HUES6 (cell line): ENCODE data around the gene GRM4.

Experiments
- H3K27ac ChIP-seq: 2 replicates; pipeline ENCODE4 v1.7.0; 2013; ENCODE audit warnings: low read depth, mild to moderate bottlenecking, low read length, inconsistent platforms
- H3K27me3 ChIP-seq: 2 replicates; pipeline ENCODE4 v1.6.1; 2013; ENCODE audit warnings: low read length; ENCODE audit not compliant: control insufficient read depth, insufficient read depth
- H3K36me3 ChIP-seq: 2 replicates; pipeline ENCODE4 v1.6.1; 2013; ENCODE audit warnings: low read length; ENCODE audit not compliant: control insufficient read depth, insufficient read depth
- H3K4me1 ChIP-seq: 2 replicates; pipeline ENCODE4 v1.6.1; 2013; ENCODE audit warnings: low read length; ENCODE audit not compliant: control insufficient read depth, insufficient read depth
- H3K4me3 ChIP-seq: 2 replicates; pipeline ENCODE4 v1.5.1; 2013; ENCODE audit warnings: low read depth, low read length
- H3K9ac ChIP-seq: one replicate; pipeline ENCODE4 v1.6.1; 2013; ENCODE audit warnings: mild to moderate bottlenecking, low read length
- H3K9me3 ChIP-seq: 2 replicates; pipeline ENCODE4 v1.6.1; 2013; ENCODE audit warnings: low read depth, low read length; ENCODE audit not compliant: control insufficient read depth, insufficient read depth

The GRM4 gene

GRCh38 chr6:34080357-34080756 lies 65.5 kb downstream of the GRM4 start:
- no peaks in the 10 kb centered on the region for H3K27me3 ChIP-seq
- H3K27ac ChIP-seq = no peak overlapping the region
- H3K4me3 ChIP-seq = no peak overlapping the region
- no peaks in the 10 kb centered on the region for H3K36me3 ChIP-seq
- no peaks in the 10 kb centered on the region for H3K9me3 ChIP-seq
- peaks cover 29% of the 10 kb centered on the region; the same call in 1 of the 2 replicates for H3K4me1 ChIP-seq
- H3K9ac ChIP-seq = no peak overlapping the region

- Histone ChIP-seq H3K36me3 (no peaks in the 10 kb centered on the region), H3K27me3 (no peaks in the 10 kb centered on the region), H3K4me1 (peaks cover 28% of the 10 kb centered on the region; the same call in 1 of the 2 replicates), H3K4me3 (no peak overlapping the region), H3K9ac (no peak overlapping the region), H3K27ac (no peak overlapping the region), H3K9me3 (no peaks in the 10 kb centered on the region)
Observed at GRCh38 chr6:34079899-34080298, 66.0 kb downstream of the GRM4 start.

DNA sequence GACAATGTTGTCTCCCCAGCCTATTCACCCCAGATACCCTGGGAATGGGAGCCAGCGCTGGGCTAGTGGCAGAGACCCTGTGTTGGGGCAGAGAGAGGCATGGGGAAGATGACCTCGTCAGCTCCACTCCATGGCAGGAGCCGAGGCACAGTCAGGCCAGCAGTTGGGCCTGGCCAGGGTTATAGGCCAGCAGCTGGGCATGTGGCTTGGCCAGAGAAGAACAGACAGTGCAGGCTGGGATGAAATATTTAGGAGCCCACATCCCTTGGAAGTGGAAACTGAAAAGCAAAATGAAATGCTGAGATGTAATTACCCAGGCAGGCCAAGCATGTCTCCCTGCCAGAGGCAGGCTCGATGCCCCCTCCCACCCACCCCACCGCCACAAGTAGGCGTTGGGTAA lies 70.0 kb downstream of the GRM4 start:
- Histone ChIP-seq H3K9me3 (no peaks in the 10 kb centered on the region; the same call in 1 of the 2 replicates), H3K4me1 (peaks cover 16% of the 10 kb centered on the region; the same call in 1 of the 2 replicates)

DNA sequence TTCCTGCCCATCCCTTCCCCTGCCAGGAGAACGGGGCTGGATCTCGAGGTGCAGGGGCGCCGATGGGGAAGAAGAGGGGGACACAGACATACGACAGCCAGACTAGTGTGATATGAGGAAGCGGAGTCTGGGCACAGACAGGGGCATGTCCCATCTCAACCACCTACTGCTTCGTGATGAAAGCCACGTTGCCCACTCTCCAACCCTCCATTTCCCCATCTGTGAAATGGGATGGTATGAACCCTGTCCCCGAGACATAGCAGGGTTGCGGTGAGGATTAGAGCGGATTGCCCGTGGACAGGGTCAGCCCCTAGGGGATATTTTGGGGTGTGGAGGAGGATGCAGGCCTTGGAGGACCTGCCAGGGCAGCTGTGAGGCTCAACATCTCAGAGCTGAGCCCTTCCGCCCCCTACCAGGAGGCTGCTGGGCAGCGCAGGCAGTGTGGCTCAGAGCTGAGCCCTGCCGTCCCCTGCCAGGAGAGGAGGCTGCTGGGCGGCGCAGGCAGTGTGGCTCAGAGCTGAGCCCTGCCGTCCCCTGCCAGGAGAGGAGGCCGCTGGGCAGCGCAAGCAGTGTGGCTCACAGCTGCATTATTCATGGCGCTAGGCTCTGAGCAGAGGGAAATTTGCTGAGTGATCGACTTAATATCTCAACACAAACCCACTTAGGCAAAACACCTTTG lies 71.7 kb downstream of the GRM4 start:
- Histone ChIP-seq H3K4me1 (peaks cover 16% of the 10 kb centered on the region; the same call in 1 of the 2 replicates), H3K9me3 (no peaks in the 10 kb centered on the region; the same call in 1 of the 2 replicates), H3K27me3 (no peaks in the 10 kb centered on the region), H3K4me3 (no peak overlapping the region), H3K27ac (no peak overlapping the region), H3K9ac (no peak overlapping the region), H3K36me3 (no peaks in the 10 kb centered on the region)

More for the DNA sequence above, 70.0 kb downstream of the GRM4 start:
- no peaks in the 10 kb centered on the region for H3K36me3 ChIP-seq
- H3K9ac ChIP-seq = no peak overlapping the region
- H3K27ac ChIP-seq = no peak overlapping the region
- no peaks in the 10 kb centered on the region for H3K27me3 ChIP-seq
- H3K4me3 ChIP-seq = no peak overlapping the region

DNA sequence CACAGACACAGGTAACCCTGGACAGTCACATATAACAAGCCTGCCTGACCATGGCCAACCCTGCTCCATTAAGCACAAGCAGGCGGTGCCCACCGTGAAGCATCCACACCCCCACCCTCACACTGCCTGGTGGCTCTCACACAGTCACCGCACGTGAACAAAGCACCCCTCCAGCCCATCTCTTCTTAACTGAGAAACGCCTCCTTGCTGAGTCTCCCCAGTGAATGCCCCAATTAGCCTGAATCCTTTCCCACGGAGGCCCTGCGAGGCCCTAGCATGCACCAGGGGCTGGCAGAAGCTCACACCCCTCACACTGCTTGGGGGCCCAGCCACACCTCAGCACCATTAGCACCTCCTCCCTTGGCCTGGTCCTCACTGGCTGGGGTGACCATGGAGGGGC lies 72.3 kb downstream of the GRM4 start:
- no peak overlapping the region for H3K27ac ChIP-seq
- H3K27me3 ChIP-seq = no peaks in the 10 kb centered on the region
- H3K4me1 ChIP-seq = peaks cover 10% of the 10 kb centered on the region; the same call in 1 of the 2 replicates
- H3K9me3 ChIP-seq = no peaks in the 10 kb centered on the region; the same call in 1 of the 2 replicates
- no peaks in the 10 kb centered on the region for H3K36me3 ChIP-seq
- H3K4me3 ChIP-seq = no peak overlapping the region
- no peak overlapping the region for H3K9ac ChIP-seq

DNA sequence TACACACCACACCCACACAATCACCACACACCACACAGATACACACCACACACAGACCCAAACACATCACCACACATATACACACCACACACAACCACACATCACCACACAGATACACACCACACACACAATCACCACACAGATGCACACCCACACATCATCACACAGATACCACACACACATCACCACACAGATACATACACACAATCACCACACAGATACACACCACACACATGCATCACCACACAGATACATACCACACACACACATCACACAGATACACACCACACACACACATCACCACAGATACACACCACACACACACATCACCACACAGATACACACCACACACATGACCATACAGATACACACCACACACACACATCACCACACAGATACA lies 73.2 kb downstream of the GRM4 start:
- H3K4me3 ChIP-seq = no peak overlapping the region
- H3K36me3 ChIP-seq = no peaks in the 10 kb centered on the region
- H3K9ac ChIP-seq = no peak overlapping the region
- no peaks in the 10 kb centered on the region; the same call in 1 of the 2 replicates for H3K9me3 ChIP-seq
- peaks cover 15% of the 10 kb centered on the region for H3K4me1 ChIP-seq
- H3K27me3 ChIP-seq = no peaks in the 10 kb centered on the region
- no peak overlapping the region for H3K27ac ChIP-seq

DNA sequence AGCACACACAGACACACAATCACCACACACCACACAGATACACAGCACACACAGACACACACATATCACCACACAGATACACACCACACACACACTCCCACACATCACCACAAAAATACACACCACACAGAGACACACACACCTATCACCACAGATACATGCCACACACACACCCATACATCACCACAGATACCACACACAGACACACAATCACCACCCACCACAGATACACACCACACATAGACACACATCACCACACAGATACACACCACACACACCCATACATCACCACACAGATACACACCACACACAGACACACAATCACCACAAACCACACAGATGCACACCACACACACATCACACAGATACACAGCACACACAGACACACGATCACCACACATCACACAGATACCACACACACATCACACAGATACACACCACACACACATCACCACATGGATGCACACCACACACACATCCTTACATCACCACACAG lies 74.0 kb downstream of the GRM4 start:
- Histone ChIP-seq H3K4me1 (peaks cover 12% of the 10 kb centered on the region), H3K9ac (no peak overlapping the region), H3K27ac (no peak overlapping the region), H3K36me3 (no peaks in the 10 kb centered on the region), H3K4me3 (no peak overlapping the region), H3K9me3 (no peaks in the 10 kb centered on the region; the same call in 1 of the 2 replicates), H3K27me3 (no peaks in the 10 kb centered on the region)

DNA sequence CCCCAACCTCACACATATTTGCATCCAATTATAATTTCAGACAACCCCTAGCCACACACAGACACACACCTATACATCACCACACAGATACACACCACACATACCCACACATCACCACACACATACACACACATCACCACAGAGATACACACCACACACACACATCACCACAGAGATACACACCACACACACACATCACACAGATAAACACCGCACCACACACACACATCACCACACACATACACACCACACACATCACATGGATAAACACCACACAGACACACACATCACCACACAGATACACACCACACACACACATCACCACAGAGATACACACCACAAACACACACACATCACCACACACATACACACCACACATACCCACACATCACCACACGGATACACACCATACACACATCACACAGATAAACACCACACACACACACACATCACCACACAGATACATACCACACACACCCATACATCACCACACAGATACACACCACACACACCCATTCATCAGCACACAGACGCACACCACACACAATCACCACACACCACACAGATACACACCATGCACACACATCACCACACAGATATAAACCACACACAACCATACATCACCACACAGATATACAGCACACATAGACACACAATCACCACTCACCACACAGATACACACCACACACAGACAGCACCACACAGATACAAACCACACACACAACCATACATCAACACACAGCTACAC lies 74.6 kb downstream of the GRM4 start:
- H3K4me1 ChIP-seq = peaks cover 7% of the 10 kb centered on the region
- no peaks in the 10 kb centered on the region for H3K27me3 ChIP-seq
- no peak overlapping the region for H3K9ac ChIP-seq
- no peak overlapping the region for H3K27ac ChIP-seq
- no peaks in the 10 kb centered on the region; the same call in 1 of the 2 replicates for H3K9me3 ChIP-seq
- no peak overlapping the region for H3K4me3 ChIP-seq
- no peaks in the 10 kb centered on the region for H3K36me3 ChIP-seq

GRCh38 chr6:34070315-34071135 lies 75.4 kb downstream of the GRM4 start:
- Histone ChIP-seq H3K4me1 (peaks cover 7% of the 10 kb centered on the region), H3K4me3 (no peak overlapping the region), H3K36me3 (no peaks in the 10 kb centered on the region), H3K9ac (no peak overlapping the region), H3K9me3 (no peaks in the 10 kb centered on the region; the same call in 1 of the 2 replicates), H3K27ac (no peak overlapping the region), H3K27me3 (no peaks in the 10 kb centered on the region)

DNA sequence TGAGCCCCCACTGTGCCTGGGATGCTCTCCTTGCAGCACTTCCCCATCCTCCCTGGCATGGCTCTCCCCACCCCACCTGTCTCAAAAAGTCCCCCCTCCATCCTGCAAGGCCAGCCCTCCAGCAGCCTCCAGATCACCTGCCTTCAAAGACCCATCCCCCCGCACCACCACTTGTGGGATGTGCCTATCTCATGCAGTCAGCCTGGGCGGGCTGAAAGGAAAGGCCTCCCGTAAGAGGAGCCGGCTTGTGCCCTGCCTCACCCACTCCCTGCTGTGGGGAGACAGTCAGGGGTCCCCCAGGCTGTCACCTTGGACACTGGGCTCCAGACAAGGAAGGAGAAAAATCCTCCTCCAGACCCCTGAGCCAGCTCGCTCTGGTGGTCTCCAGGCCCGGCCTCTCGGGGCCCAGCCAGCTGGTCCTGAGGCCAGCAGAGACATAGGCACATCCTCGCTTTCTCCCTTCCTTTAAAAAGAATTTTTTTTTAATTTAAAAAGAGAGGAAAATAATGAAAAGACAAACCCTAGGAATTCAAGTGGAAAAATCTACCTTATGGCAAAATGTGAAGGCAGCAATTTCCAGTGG lies 77.3 kb downstream of the GRM4 start:
- no peak overlapping the region for H3K9ac ChIP-seq
- no peaks in the 10 kb centered on the region for H3K36me3 ChIP-seq
- no peak overlapping the region for H3K4me3 ChIP-seq
- no peaks in the 10 kb centered on the region; the same call in 1 of the 2 replicates for H3K9me3 ChIP-seq
- no peak overlapping the region for H3K27ac ChIP-seq
- H3K4me1 ChIP-seq = peaks cover 7% of the 10 kb centered on the region; the same call in 1 of the 2 replicates
- H3K27me3 ChIP-seq = no peaks in the 10 kb centered on the region
